NAMALWA (cell line): ENCODE data around the gene RERE.

Experiments
- DNase-seq: peaks from one replicate; pipeline ENCODE4 v3.0.0-alpha.2; 2015; ENCODE audit warnings: low spot score

Gene RERE

DNA sequence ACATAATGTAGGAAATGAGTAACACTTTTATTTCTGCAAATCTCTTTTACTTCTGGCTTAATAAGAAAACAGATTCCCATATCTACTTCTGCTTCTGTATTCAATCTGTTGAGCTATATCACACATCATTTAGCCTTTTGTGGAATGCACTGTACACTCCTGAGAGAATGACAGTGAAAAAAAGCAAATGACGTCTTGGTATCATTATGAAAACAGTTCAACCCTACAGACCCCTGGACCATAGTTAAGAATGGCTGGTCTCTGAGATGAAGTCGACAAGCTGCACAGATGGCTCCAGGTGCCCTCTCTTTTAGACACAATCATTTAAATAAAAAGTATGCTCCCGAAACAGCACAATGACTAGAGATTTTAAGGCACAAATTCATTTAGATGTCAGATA lies 247.0 kb downstream of the RERE start:
- no peak for DNase-seq

DNA sequence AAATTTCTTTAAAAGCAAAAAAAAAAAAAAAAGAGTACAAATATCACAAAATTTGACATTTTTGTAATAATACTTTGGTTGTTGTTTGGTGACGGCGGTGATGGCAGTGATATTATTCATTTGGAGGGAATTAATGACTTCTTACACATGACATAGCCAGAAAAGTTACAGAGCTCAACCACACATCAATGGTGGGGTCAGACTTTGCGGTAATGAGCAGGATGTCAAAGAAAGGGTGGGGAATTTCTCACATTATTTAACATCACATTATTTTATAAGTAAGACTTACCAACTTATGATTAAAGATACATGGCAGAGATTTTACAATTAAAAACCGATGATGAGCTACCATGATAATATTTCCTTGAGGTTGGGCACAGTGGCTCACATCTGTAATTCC lies 248.2 kb downstream of the RERE start:
- no peak for DNase-seq

DNA sequence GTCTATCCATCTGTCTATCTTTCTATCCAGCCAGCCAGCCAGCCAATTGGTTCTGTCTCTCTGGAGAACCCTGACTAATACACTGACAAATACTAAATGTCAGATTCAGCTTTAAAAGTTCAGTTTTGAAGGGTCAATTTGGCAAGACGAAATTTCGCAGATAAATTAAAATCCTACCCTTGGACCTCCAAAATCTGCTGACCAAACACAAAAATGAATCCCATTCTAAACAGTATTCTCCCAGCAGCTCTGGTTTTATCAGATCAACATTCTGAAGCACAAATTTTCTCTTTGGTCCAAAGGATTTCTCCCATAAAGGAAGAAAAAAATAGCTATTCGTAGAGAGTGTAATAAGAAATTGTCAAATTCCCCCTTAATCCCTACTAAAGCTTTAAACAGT lies 248.6 kb downstream of the RERE start:
- DNase-seq: no peak

DNA sequence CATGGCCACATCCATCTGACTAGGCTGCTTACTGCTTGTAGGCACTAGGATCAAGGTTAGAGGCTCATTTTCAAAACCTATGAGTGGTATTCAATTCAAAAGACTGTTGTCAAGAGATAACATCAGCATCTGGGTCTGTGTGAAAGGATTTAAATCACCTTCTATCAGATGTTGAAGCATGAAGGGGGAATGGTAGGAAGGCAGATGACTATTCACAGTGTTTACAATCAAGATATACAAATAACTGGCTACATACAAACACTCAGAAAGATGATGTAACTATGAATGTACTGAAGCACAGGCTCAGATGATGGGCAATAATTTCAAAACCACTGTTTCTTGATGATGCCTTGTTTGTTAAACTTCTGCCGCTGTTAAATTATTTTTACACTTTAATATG lies 250.3 kb downstream of the RERE start:
- no peak for DNase-seq

- no peak for DNase-seq
Measured at GRCh38 chr1:8565802-8566201, 251.6 kb downstream of the RERE start.

DNA sequence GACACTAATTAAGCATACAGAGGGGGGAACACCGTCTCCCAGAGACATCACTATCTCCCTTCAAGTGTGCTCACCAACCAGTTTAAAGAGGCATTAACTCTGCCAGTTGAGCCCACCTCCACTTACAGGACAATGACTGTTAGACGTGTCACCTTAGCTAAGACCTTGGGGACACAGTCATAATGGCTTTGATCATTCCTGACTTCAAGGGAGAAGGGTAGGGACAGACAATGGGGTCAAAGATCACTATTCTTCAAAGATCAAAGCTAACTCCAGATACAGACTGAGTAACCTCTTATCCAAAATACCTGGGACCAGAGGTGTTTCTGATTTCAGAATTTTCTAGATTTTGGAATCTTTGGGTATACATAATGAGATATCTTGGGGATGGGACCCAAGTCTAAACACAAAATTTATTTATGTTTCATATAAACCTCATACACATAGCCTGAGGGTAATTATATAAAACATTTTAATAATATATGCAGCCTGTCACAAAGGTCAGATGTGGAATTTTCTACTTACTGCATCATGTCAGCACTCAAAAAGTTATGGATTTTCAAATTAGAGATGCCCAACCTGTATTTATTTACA lies 253.4 kb downstream of the RERE start:
- DNase-seq: no peak

DNA sequence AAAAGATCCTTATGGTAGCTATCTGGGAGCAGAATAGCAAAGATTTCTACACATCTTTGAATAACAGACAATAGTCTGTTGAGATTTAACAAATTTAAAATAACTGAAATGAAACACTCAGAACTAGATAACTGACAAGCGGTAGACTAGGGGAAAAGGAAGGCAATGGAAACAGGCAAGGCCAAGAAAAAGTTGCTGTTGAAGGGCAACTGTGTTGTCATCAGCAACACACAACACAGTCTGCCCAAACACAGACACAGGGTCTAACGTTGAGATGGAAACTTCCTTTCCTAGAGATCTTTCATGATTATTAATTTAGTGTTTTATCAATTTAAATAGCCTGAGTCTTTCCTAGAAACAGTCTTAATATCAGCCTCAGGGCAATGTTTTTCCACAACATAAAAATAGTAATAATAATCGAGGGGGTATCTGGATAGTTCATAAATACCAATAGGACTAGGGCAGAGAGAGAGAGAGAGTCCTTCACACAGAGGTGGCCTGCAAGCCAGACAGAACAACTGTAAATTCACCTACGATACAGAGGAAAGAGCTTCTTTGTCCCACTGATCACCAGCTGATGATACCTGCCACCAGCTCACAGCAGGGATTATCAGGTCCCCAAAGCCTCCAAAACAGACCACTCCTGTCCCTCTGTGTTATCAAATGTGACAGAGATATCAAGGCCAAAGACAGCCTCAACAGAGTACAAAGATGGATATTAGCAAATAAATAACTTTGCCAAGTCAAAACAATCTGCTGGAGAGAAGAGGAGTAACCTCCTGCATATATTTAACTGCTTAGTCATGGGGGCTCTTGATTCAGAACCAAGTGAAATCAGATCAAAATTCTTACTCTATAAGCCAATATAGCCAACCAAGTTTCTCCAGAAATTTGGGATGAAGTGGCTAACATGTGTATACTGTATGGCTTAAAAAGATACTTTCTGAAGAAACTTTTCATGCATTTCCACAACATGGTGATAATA lies 254.3 kb downstream of the RERE start:
- peak; percentile 38 for DNase-seq

GRCh38 chr1:8562222-8562621 lies 255.2 kb downstream of the RERE start:
- DNase-seq: peak; percentile 46

DNA sequence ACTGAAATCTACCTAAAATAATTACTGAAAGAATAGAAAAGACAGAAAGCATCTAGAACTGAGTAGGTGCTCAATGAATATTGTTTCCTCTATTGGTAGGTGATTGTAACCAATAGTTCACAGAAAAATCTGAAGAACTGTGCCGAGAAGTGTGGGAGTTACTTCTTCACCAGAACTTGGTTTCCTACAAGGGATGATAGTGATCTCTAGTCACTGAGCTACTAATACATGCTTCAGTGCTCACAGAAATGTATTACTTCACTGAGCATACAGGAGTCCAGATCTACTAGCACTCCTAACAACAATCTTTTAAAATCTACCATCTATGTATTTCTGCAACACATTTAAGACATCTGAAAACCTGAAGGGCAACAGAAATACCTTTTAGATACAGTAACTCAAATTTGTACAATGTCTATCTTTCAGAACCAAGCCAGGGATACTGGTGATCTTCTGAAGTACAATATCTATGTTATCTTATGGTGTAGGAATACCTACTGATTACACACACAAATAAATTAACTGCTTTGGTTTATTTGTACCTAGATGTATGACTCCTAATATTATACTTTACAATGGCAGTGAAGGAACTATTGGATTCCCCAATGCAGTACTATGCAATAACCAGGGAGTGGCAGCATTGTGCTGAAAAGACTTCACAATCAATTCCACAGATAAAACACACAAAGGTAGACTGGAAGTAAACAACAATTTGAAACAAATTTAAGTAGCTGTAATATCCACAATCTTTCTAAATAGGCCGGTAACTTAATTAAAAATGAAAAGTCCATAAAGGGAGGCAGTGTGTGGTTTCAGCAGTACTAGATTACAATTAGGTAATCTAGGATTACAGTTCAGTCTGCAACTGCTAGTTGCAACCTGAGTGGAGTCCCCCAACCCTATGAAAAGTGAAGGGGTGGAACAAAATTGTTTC lies 256.6 kb downstream of the RERE start:
- peak; percentile 85 for DNase-seq

DNA sequence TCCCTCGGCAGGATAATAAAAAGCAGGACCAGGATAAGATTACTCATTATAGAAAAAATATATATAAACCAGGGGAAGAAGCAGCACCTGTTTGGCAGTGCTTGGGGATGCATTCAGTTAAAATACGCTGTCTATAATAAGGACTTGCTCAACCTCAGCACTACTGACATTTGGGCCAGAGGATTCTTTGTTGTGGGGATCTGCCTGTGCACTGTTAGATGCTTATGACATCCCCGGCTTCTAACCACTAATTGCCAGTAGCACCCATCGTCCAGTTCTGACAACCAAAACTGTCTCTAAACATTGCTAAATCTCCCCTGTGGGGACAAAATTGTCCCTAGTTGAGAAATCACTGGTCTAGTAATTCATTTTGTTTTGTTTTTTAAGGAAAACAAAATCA lies 257.4 kb downstream of the RERE start:
- no peak for DNase-seq

DNA sequence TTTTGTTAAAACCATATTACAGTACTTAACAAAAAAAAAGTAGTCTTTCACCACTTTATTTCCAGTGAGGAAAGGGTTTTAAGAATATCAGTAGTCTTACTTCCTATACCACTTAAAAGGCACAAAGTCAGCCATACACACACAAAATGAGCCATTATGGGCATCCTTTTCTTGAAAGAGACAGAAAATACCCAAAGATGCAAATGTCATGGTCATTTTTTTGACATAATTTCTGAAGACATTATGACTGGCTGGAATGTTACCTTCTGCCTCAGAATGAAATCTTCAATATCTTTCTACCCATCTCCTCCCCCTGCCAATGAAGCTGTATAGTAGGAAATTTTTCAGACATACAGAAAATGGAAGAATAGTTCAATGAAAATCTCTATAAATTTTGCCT lies 261.9 kb downstream of the RERE start:
- no peak for DNase-seq

GRCh38 chr1:8554956-8555534 lies 262.4 kb downstream of the RERE start:
- no peak for DNase-seq

GRCh38 chr1:8552820-8553397 lies 264.5 kb downstream of the RERE start:
- DNase-seq: no peak

DNA sequence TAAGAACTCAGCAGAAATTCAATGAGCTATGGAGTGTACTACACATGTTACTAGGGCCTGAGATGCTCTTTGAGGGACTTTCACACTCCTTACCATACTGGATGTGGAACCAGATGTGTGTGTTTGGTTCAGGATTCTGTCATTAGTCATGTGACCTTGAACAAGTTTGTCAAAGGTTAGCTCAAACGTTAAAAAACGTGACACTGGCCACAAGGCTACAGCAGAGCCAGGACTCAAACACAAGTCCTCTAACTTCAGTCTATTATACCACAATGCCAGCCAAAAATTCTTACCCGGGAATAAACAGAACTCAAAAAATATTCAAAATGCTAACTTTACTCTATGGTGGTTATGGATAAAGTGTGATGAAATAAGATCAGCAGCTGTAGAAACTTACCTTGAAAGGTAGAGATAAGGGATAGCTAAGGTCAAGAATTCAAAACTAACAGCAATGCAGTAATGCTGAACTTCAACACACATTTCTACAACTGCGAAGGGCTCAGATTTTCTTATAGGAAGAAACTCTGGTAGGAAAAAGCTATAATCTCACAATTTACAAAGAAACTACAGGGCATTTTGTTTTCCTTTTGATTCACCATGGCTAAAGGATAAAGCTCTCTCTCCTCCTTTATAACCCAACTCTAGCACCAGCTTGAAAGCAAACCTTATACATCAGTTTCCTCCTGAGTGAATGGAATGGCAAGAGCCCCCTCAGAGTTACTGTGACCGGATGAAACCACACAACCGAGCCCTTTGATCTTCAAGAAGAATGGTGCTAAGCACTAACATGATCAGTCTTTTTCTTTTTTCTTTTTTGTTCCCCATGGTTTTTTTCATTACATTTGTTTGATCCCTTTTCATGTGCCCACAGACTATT lies 265.6 kb downstream of the RERE start:
- no peak for DNase-seq

DNA sequence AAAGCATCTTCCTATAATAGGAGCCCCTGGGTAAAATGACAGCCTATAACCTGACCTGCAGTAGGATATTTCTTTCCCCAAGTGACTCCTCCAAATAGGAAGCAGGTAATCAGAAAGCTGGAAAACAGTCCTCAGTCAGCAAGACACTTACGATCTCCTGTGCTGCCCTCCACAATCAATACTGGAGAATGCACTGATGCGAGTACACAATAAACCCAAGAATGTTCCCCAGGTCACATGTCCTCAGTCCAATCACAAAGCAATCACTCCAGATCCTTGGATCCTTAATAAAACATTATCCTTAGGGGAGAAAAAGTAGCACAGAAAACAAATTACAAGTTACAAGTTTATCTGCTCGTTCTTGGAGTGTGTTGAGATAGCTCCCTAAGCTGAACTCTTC lies 266.4 kb downstream of the RERE start:
- DNase-seq: no peak

DNA sequence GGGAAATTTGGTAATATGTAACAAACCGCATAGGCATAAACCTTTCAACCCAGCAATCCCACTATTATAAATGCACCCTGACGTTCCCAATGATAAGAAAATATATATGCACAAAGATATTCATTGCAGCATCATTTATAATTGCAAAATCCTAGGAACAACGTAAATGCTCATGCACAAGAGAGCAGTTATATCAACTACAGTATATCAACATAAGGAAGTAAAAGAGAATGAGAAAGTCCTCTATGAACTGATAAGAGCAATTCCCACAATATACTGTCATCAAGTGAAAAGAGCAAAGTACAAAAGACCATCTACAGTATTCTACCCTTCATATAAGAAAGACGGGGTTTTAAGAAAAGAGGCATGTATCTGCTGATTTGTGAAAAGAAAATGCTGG lies 269.6 kb downstream of the RERE start:
- no peak for DNase-seq

- DNase-seq: no peak
Measured at GRCh38 chr1:8545078-8545477, 272.4 kb downstream of the RERE start.

GRCh38 chr1:8544644-8545043 lies 272.8 kb downstream of the RERE start:
- no peak for DNase-seq

GRCh38 chr1:8543965-8544364 lies 273.5 kb downstream of the RERE start:
- no peak for DNase-seq

DNA sequence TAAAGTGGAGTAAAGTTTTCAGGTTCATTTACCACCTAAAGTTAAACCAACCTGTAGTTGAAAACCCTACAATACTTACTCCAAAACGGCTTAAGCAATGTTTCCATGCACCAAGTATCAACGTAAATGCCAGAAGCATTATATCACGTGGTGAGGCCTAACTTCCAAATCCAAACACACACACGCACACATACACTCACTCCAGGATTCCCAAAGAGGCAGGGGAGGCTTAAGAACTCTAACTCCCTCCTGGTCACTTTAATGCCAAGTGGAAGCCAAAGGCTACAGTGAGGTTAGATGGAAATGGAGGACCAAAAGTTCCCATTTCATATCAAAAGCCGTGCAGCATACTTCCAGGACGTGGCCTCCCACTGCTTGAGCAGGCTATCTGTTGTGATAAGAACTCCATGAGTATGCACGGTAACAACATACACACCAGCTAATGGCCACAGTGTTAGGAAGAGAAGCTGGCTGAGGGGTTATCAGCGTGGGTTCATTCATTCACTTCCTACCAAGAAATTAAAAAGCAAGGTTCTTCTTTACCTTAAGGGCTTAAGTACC lies 275.4 kb downstream of the RERE start:
- DNase-seq: no peak
